ENCODE data around the gene NYAP2.

DNA sequence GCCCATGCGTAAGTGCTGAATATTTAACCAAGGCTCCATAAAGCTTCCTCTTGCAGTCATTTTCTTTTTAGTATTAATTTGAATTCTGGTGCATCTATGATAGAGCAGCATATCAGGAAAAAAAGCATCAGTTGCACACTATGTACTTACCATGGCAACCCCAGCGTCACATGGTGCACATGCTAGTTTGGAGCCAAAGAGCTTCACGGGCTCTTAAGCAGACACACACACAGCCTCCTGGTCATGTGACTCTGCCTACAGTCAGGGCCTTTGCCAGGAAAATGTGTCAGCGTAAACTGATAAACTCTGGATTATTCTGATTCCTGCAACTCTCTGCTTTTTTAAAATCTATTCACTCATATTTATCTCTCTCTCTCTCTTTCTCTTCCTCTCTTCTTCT lies 30.2 kb downstream of the NYAP2 start:
- no peak for TF ChIP-seq POLR2A (IDR thresholded peaks at IDR 0.05)
- TF ChIP-seq, protein P1, sequence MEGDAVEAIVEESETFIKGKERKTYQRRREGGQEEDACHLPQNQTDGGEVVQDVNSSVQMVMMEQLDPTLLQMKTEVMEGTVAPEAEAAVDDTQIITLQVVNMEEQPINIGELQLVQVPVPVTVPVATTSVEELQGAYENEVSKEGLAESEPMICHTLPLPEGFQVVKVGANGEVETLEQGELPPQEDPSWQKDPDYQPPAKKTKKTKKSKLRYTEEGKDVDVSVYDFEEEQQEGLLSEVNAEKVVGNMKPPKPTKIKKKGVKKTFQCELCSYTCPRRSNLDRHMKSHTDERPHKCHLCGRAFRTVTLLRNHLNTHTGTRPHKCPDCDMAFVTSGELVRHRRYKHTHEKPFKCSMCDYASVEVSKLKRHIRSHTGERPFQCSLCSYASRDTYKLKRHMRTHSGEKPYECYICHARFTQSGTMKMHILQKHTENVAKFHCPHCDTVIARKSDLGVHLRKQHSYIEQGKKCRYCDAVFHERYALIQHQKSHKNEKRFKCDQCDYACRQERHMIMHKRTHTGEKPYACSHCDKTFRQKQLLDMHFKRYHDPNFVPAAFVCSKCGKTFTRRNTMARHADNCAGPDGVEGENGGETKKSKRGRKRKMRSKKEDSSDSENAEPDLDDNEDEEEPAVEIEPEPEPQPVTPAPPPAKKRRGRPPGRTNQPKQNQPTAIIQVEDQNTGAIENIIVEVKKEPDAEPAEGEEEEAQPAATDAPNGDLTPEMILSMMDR (IDR thresholded peaks at IDR 0.05) = no peak

All from Peyer's patch (tissue), 4 donors.